ENCODE data around the gene TRRAP.

The TRRAP gene

DNA sequence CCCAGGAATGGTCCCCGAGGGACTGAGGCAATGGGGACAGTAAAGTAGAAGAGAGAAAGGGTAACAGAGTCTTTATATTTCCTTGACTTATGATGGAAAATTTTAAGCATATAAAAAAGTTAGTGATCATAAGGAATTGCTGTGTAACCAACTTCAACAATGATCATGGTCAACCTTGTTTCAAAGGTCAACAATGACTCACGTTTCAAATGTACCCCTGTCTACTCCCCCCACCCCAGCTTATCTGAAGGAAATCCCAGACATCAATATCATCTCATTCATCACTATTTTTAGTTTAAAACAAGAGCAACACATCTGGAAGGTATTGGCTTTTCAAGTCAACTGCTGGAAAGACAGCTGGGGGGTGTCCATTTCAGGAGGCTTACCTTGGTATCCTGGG lies 172.6 kb downstream of the TRRAP start:
- no peak for DNase-seq (ENCODE audit: low spot score)

DNA sequence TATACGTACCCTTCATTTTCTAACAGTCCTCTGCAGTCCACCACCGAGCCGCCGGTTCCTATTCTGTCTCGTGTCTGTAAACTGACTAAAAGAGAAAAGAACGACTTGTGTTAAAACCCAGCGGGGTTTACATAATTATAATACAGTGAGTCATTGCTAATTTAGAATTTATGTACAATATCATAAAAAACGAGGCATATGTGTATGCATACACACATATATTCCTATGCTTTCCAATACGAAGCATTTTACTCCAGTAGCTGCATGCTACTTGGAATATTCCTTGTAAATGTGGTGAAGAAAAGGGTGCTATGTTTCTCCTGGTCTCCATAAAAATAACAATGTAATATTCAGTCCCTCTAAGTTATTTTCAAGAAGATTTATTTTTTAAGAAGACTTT lies 176.4 kb downstream of the TRRAP start:
- DNase-seq (ENCODE audit: low spot score), result no peak

DNA sequence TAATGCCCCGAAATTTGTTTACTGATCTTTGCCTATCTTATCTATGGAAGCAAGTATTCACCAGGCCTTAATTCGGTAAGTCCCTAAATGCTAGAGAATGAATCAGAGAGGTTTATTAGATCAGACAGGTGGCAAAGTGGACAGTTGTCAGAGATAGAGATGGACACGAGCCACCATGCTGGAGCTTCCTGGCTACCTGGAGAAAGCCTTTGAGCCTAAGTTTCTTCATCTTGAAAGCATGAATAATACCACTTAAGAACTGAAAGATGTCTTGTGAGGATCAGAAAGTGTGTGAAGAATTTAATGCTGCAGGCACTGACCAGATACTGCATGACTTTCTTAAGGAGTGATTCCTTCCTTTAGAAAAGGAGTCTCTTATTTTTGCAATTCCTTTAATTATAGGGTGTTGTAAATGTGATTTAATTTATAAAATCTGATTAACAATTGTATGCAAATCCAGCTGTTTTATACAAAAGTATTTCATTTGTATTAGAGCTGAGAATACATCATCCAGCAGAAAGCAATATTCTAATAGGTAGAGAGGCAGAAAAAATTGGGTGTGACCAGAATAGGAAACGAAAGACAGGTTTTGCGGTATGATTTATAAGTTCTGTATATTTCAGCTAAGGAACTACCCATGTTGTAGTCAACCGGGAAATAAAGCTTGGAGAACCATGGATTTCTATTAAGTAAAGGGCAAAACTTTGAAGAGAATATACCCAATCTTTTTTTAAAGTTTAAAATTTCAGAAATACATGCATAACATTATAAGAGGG lies 182.9 kb downstream of the TRRAP start:
- DNase-seq (ENCODE audit: low spot score), result no peak
